Mesothelial cell of epicardium (in vitro differentiated cells): ENCODE data around the gene TOMM6. TPM values are rescaled to one million over a fixed set of nuclear protein-coding genes. Genes with fewer than 3 reads are reported as not detected.

Experiments used
- DNase-seq, 2 experiments: peaks; one replicate each; pipeline ENCODE4 v3.0.0; 2021; ENCODE audit warnings: low spot score in 2 of 2; ENCODE audit not compliant: unreplicated experiment in 2 of 2
- H3K27ac Mint-ChIP-seq: 2 replicates; pipeline ENCODE4 v1.8.0; 2021; ENCODE audit warnings: mixed read lengths
- H3K27me3 Mint-ChIP-seq: 2 replicates; pipeline ENCODE4 v1.8.0; 2021; ENCODE audit warnings: low read depth, mixed read lengths
- H3K36me3 Mint-ChIP-seq: 2 replicates; pipeline ENCODE4 v1.8.0; 2021; ENCODE audit warnings: mixed read lengths
- H3K4me1 Mint-ChIP-seq: 2 replicates; pipeline ENCODE4 v1.8.0; 2021; ENCODE audit warnings: mixed read lengths
- H3K4me3 Mint-ChIP-seq: 2 replicates; pipeline ENCODE4 v1.8.0; 2021; ENCODE audit warnings: mild to moderate bottlenecking, moderate library complexity, mixed read lengths
- H3K9me3 Mint-ChIP-seq: 2 replicates; pipeline ENCODE4 v1.8.0; 2021; ENCODE audit warnings: mixed read lengths
- CTCF ChIP-seq: fragments of 200-600 bp; sonication (generic); IDR thresholded peaks from one replicate; pipeline ENCODE4 v1.5.0; 2021; ENCODE audit warnings: antibody characterized with exemption; ENCODE audit not compliant: unreplicated experiment
- total RNA-seq: library from RNA; stranded (reverse); gene quantifications from 3 replicates; pipeline ENCODE4 v1.2.1, GENCODE V29; 2021

Gene TOMM6
- total RNA-seq, 1 donor from 2014 or later, result 151 TPM

- Mint-ChIP-seq H3K4me1 (peaks cover 30% of the 10 kb centered on the region), H3K36me3 (peaks cover 8% of the 10 kb centered on the region), H3K9me3 (no peaks in the 10 kb centered on the region), H3K27me3 (peaks cover 42% of the 10 kb centered on the region), H3K27ac (peak overlapping the region; percentile 66), H3K4me3 (no peak overlapping the region)
- peak in 1 of 2 experiments; percentile 69 for DNase-seq
- no peak for TF ChIP-seq CTCF
Measured at GRCh38 chr6:41767112-41767833, 20.2 kb upstream of the TOMM6 start.

- Mint-ChIP-seq H3K27ac (peak overlapping the region; percentile 30), H3K27me3 (peaks cover 34% of the 10 kb centered on the region), H3K4me1 (peaks cover 25% of the 10 kb centered on the region), H3K36me3 (peaks cover 13% of the 10 kb centered on the region), H3K9me3 (no peaks in the 10 kb centered on the region), H3K4me3 (no peak overlapping the region)
- DNase-seq, result no peak
- TF ChIP-seq CTCF, result no peak
Measured at GRCh38 chr6:41768545-41769308, 18.8 kb upstream of the TOMM6 start.

GRCh38 chr6:41769376-41769775, 18.1 kb upstream of the TOMM6 start:
- DNase-seq, result no peak
- H3K4me1 Mint-ChIP-seq, result peaks cover 25% of the 10 kb centered on the region
- no peak overlapping the region for H3K4me3 Mint-ChIP-seq
- TF ChIP-seq CTCF, result no peak
- no peaks in the 10 kb centered on the region for H3K9me3 Mint-ChIP-seq
- peaks cover 28% of the 10 kb centered on the region for H3K27me3 Mint-ChIP-seq
- H3K27ac Mint-ChIP-seq, result no peak overlapping the region
- H3K36me3 Mint-ChIP-seq, result peaks cover 16% of the 10 kb centered on the region

- DNase-seq, result no peak
- H3K4me3 Mint-ChIP-seq, result no peak overlapping the region
Measured at GRCh38 chr6:41770381-41771057, 17.0 kb upstream of the TOMM6 start.

More at GRCh38 chr6:41770381-41771057, 17.0 kb upstream of the TOMM6 start:
- TF ChIP-seq CTCF, result no peak
- H3K9me3 Mint-ChIP-seq, result no peaks in the 10 kb centered on the region
- peaks cover 20% of the 10 kb centered on the region for H3K27me3 Mint-ChIP-seq
- H3K36me3 Mint-ChIP-seq, result peaks cover 24% of the 10 kb centered on the region
- H3K27ac Mint-ChIP-seq, result no peak overlapping the region
- peaks cover 25% of the 10 kb centered on the region for H3K4me1 Mint-ChIP-seq
